ENCODE results near the gene ANK3. TPM values are rescaled to one million over a fixed set of nuclear protein-coding genes. Genes with fewer than 3 reads are reported as not detected.
A peak's percentile ranks its signal among the peaks of the same experiment; 100 is the strongest.
"Not testable (repeated sequence)": the region's sequence is repeated elsewhere in the genome, so short reads cannot be mapped to it uniquely, and the experiment has no call there.

The ANK3 gene
- polyA plus RNA-seq, 4 donors: 9.9 to 81.4 (median 35.5) TPM

DNA sequence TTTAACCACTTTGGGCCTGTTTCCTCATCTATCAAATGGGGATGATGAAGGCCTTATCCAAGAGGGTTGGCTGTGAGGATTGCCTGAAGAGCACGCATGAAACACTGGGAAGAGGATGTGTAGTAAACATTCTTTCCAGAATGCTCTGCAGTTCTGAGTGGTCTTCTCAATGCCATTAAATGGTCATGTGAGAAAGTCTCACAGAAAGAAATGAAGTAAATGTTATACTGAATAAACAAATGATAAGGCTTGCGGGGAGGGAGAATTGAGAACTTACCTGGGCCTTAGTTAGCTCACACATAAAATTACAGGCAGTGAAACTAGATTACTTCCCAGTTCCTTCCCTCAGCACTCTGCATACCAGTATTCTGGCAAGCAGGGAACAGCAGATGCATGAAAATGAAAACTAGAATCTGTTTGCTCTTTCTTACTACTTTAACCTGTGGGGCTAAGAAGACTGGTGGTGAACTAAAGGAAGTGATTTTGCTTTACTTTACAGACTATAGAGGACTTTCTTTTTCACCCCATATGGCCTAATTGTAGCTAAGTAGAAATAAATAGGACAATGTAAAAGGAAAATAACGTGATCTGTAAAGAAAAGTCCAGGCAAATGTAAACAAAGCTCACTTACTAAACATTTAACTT is 348.1 kb downstream of the ANK3 start:
- Histone ChIP-seq H3K4me1 (ENCODE audit: control insufficient read depth in 3 of 3, insufficient read depth in 2 of 3, low read depth in 1 of 3, low read length in 2 of 3) (peaks cover 0 to 4% (median 0%) of the 10 kb centered on the region in 3 donors), H3K27me3 (ENCODE audit: control insufficient read depth in 3 of 3, insufficient read depth in 3 of 3, low read length in 3 of 3) (no peaks in the 10 kb centered on the region), H3K9me3 (ENCODE audit: control insufficient read depth in 2 of 2, insufficient read depth in 1 of 2, low read depth in 1 of 2, low read length in 1 of 2) (no peaks in the 10 kb centered on the region), H3K36me3 (ENCODE audit: control insufficient read depth in 3 of 3, insufficient read depth in 2 of 3, low read depth in 1 of 3, low read length in 3 of 3) (peaks cover 0 to 4% (median 2%) of the 10 kb centered on the region in 3 donors), H3K27ac (ENCODE audit: low read depth in 1 of 3, low read length in 2 of 3) (no peak overlapping the region), H3K4me3 (ENCODE audit: low read depth in 1 of 3, low read length in 3 of 3) (no peak overlapping the region)
- WGBS, 3 donors: 31 to 51% (median 49%) methylated on average over 3 of the region's 3 CpGs
- FAIRE-seq (no peak), DNase-seq (peak in 1 of 2 donors; percentile 8)

DNA sequence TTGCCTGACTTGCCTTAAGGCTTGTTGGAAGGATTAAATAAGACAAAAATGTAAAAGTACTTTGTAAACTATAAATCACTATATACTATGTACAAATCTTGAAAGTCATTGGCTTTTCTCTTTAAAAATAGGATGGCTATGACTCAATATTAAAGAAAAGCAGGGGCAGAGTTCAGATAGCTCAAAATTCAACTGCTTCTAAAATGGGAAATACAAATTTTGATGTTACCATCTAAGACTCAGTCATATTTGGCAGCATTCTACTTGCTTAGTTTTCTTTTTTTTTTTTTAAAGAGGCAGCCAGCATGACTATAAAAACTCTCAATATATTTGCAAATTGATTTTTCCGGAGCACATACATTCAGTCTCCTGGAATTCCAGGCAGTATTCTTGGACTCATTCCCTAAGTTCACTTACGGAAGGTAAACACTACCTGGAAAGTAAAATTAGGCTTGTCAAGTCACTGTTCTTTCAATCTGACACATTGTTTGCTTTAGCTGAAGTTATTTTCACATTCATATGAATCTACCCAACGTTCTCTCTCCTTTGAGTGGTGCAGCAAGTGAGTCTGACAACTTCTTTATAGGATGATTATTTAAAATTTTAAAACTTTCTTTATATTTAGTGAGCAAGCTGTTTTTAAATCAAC is 349.5 kb downstream of the ANK3 start:
- DNase-seq: no peak
- no peak overlapping the region for H3K27ac ChIP-seq (ENCODE audit: low read depth in 1 of 3, low read length in 2 of 3)

DNA sequence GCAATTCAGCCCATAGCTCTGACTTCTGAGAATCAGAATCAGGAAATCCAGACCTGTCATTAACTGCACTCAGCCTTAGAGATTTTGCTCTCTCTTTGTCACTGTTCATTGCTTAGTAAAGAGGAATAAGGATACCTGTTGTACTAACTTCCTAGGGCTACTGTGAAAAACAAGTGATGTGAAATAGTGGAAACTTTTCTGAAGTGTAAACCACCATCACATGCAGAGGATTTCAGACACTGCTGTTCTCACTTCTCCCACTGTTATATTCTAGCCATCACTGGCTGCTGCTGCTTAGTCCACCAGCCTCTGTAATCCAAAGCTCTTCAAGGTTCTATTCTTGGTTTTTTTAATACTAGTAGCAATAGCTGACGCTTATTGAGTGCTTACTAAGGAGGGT is 353.7 kb downstream of the ANK3 start:
- Histone ChIP-seq H3K4me3 (ENCODE audit: low read depth in 1 of 3, low read length in 3 of 3) (no peak overlapping the region), H3K27ac (ENCODE audit: low read depth in 1 of 3, low read length in 2 of 3) (no peak overlapping the region), H3K36me3 (ENCODE audit: control insufficient read depth in 3 of 3, insufficient read depth in 2 of 3, low read depth in 1 of 3, low read length in 3 of 3) (peaks cover 0 to 4% (median 3%) of the 10 kb centered on the region in 3 donors), H3K4me1 (ENCODE audit: control insufficient read depth in 3 of 3, insufficient read depth in 2 of 3, low read depth in 1 of 3, low read length in 2 of 3) (peaks cover 0 to 6% (median 0%) of the 10 kb centered on the region in 3 donors), H3K9me3 (ENCODE audit: control insufficient read depth in 2 of 2, insufficient read depth in 1 of 2, low read depth in 1 of 2, low read length in 1 of 2) (no peaks in the 10 kb centered on the region), H3K27me3 (ENCODE audit: control insufficient read depth in 3 of 3, insufficient read depth in 3 of 3, low read length in 3 of 3) (no peaks in the 10 kb centered on the region)
- WGBS, 3 donors: 79 to 100% (median 94%) methylated on average over 1 of the region's 1 CpG
- FAIRE-seq: no peak
- no peak for DNase-seq

More for the DNA sequence above, 349.5 kb downstream of the ANK3 start:
- no peak for FAIRE-seq
- no peak overlapping the region for H3K4me3 ChIP-seq (ENCODE audit: low read depth in 1 of 3, low read length in 3 of 3)
- no peaks in the 10 kb centered on the region for H3K27me3 ChIP-seq (ENCODE audit: control insufficient read depth in 3 of 3, insufficient read depth in 3 of 3, low read length in 3 of 3)
- peaks cover 0 to 4% (median 0%) of the 10 kb centered on the region in 3 donors for H3K4me1 ChIP-seq (ENCODE audit: control insufficient read depth in 3 of 3, insufficient read depth in 2 of 3, low read depth in 1 of 3, low read length in 2 of 3)
- no peaks in the 10 kb centered on the region for H3K9me3 ChIP-seq (ENCODE audit: control insufficient read depth in 2 of 2, insufficient read depth in 1 of 2, low read depth in 1 of 2, low read length in 1 of 2)
- H3K36me3 ChIP-seq (ENCODE audit: control insufficient read depth in 3 of 3, insufficient read depth in 2 of 3, low read depth in 1 of 3, low read length in 3 of 3): peaks cover 0 to 4% (median 2%) of the 10 kb centered on the region in 3 donors
- 14 to 47% (median 28%) methylated on average over 3 of the region's 3 CpGs for WGBS, 3 donors

DNA sequence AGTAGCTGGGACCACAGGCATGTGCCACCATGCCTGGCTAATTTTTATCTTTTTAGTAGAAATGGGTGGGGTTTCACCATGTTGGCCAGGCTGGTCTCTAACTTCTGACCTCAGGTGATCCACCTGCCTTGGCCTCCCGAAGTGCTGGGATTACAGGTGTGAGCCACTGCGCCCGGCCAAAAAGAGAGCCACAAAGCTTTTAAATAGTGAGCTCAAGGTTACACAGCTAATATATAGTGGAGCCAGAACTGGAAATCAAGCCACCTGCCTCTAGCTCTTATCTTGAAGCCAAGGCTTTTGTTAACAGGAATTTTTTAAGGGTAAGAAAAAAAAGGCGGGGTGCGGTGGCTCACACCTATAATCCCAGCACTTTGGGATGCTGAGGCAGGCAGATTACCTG is 354.3 kb downstream of the ANK3 start:
- H3K4me3 ChIP-seq (ENCODE audit: low read depth in 1 of 3, low read length in 3 of 3); H3K9me3 ChIP-seq (ENCODE audit: control insufficient read depth in 2 of 2, insufficient read depth in 1 of 2, low read depth in 1 of 2, low read length in 1 of 2); FAIRE-seq; H3K27ac ChIP-seq (ENCODE audit: low read depth in 1 of 3, low read length in 2 of 3); DNase-seq; H3K36me3 ChIP-seq (ENCODE audit: control insufficient read depth in 3 of 3, insufficient read depth in 2 of 3, low read depth in 1 of 3, low read length in 3 of 3); H3K27me3 ChIP-seq (ENCODE audit: control insufficient read depth in 3 of 3, insufficient read depth in 3 of 3, low read length in 3 of 3); H3K4me1 ChIP-seq (ENCODE audit: control insufficient read depth in 3 of 3, insufficient read depth in 2 of 3, low read depth in 1 of 3, low read length in 2 of 3): not testable (repeated sequence)
- 22 to 69% (median 40%) methylated on average over 5 of the region's 5 CpGs for WGBS, 3 donors

DNA sequence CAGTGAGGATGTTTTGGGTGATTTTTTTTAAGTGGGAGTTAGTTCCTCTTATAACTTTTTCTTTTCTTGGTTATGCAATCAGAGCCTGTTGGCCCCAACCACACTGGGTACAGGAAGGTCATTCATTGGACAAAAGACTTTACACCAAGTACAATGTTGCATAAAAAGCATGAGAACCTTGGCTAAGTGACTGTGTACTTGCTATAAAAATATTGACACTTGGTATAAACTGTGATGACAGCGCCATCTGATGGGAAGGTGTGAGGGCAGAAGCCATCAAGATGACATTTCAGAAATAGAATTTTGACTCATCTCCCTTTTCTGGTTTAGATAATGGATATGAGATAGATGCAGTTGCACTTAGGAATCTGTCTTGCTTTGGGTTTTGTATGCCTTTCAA is 357.0 kb downstream of the ANK3 start:
- Histone ChIP-seq H3K4me1 (ENCODE audit: control insufficient read depth in 3 of 3, insufficient read depth in 2 of 3, low read depth in 1 of 3, low read length in 2 of 3) (peaks cover 0 to 13% (median 0%) of the 10 kb centered on the region in 3 donors), H3K27me3 (ENCODE audit: control insufficient read depth in 3 of 3, insufficient read depth in 3 of 3, low read length in 3 of 3) (no peaks in the 10 kb centered on the region), H3K9me3 (ENCODE audit: control insufficient read depth in 2 of 2, insufficient read depth in 1 of 2, low read depth in 1 of 2, low read length in 1 of 2) (no peaks in the 10 kb centered on the region), H3K27ac (ENCODE audit: low read depth in 1 of 3, low read length in 2 of 3) (no peak overlapping the region), H3K36me3 (ENCODE audit: control insufficient read depth in 3 of 3, insufficient read depth in 2 of 3, low read depth in 1 of 3, low read length in 3 of 3) (peaks cover 0 to 3% (median 0%) of the 10 kb centered on the region in 3 donors), H3K4me3 (ENCODE audit: low read depth in 1 of 3, low read length in 3 of 3) (no peak overlapping the region)
- DNase-seq (peak; percentile 62 to 64), FAIRE-seq (no peak)
- 9 to 40% (median 23%) methylated on average over 1 of the region's 1 CpG for WGBS, 3 donors

DNA sequence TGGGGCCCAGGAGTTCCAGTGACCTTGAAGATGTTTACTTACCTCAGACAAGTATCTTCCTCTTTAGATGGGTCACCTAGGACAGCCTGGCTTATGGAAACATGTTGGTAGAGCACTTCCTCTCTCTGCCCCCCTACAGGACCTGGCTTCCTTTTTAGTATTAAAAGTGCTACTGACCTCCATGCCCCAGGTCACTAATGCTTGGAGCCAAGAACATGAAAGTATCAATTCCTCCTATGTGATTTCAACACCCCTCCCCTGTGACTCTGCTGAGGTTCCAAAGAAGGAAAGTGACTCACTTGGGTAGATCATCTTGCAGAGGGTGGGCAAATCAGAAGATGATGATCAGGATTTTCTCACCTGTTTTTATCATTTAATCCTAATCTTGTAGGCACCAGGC is 358.0 kb downstream of the ANK3 start:
- H3K4me3 ChIP-seq (ENCODE audit: low read depth in 1 of 3, low read length in 3 of 3): no peak overlapping the region
- H3K4me1 ChIP-seq (ENCODE audit: control insufficient read depth in 3 of 3, insufficient read depth in 2 of 3, low read depth in 1 of 3, low read length in 2 of 3): peaks cover 0 to 13% (median 0%) of the 10 kb centered on the region in 3 donors
- H3K36me3 ChIP-seq (ENCODE audit: control insufficient read depth in 3 of 3, insufficient read depth in 2 of 3, low read depth in 1 of 3, low read length in 3 of 3): peaks cover 0 to 3% (median 0%) of the 10 kb centered on the region in 3 donors
- H3K27me3 ChIP-seq (ENCODE audit: control insufficient read depth in 3 of 3, insufficient read depth in 3 of 3, low read length in 3 of 3): no peaks in the 10 kb centered on the region
- no peaks in the 10 kb centered on the region for H3K9me3 ChIP-seq (ENCODE audit: control insufficient read depth in 2 of 2, insufficient read depth in 1 of 2, low read depth in 1 of 2, low read length in 1 of 2)
- FAIRE-seq (no peak), DNase-seq (no peak)
- H3K27ac ChIP-seq (ENCODE audit: low read depth in 1 of 3, low read length in 2 of 3): no peak overlapping the region

DNA sequence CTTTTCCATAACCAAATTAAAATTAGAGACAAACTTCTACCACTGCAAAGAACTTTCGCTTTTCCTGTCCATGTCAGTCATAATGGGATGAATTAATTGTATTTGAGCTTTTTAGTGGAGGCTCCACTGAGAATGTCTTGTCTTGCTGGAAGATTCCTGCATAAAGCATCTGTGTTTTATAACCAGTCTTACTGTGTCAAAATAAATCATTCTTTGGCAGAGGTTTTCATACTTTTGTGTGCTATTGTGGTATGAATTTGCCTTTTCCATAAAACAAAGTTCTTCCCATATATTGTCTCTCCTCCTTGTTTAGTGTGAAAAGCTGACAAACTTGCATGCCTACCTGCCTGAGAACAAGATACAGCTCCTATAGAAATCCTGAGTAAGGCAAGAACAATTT is 358.5 kb downstream of the ANK3 start:
- Histone ChIP-seq H3K27ac (ENCODE audit: low read depth in 1 of 3, low read length in 2 of 3) (no peak overlapping the region), H3K4me3 (ENCODE audit: low read depth in 1 of 3, low read length in 3 of 3) (no peak overlapping the region), H3K27me3 (ENCODE audit: control insufficient read depth in 3 of 3, insufficient read depth in 3 of 3, low read length in 3 of 3) (no peaks in the 10 kb centered on the region), H3K9me3 (ENCODE audit: control insufficient read depth in 2 of 2, insufficient read depth in 1 of 2, low read depth in 1 of 2, low read length in 1 of 2) (no peaks in the 10 kb centered on the region), H3K4me1 (ENCODE audit: control insufficient read depth in 3 of 3, insufficient read depth in 2 of 3, low read depth in 1 of 3, low read length in 2 of 3) (peaks cover 0 to 13% (median 0%) of the 10 kb centered on the region in 3 donors), H3K36me3 (ENCODE audit: control insufficient read depth in 3 of 3, insufficient read depth in 2 of 3, low read depth in 1 of 3, low read length in 3 of 3) (peaks cover 0 to 3% (median 0%) of the 10 kb centered on the region in 3 donors)
- 81 to 100% (median 90%) methylated on average over 1 of the region's 1 CpG for WGBS, 3 donors
- no peak for DNase-seq
- no peak for FAIRE-seq

DNA sequence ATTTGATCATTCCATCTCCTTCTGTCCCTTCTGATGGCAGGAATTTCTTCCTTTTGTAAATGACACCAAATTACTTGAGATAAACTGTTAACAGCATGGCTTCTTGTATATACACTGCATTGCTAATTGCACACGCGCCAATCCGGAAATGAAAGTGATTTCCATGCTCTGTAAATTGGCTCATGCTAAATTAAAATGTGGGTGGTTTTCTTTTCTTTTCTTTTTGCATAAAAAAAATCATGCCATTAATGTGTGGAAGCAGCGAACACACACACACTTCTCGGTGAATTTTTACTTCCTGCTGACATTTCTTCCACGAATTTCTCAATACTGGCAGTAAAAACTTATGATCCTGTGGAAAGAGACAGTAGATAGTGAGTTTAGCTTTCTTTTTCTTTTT is 360.2 kb downstream of the ANK3 start:
- no peak for FAIRE-seq

More for the DNA sequence above, 360.2 kb downstream of the ANK3 start:
- 47 to 72% (median 66%) methylated on average over 6 of the region's 6 CpGs for WGBS, 3 donors
- peaks cover 0 to 13% (median 0%) of the 10 kb centered on the region in 3 donors for H3K4me1 ChIP-seq (ENCODE audit: control insufficient read depth in 3 of 3, insufficient read depth in 2 of 3, low read depth in 1 of 3, low read length in 2 of 3)
- peak in 1 of 2 donors; percentile 44 for DNase-seq
- no peak overlapping the region for H3K4me3 ChIP-seq (ENCODE audit: low read depth in 1 of 3, low read length in 3 of 3)
- H3K36me3 ChIP-seq (ENCODE audit: control insufficient read depth in 3 of 3, insufficient read depth in 2 of 3, low read depth in 1 of 3, low read length in 3 of 3): peaks cover 0 to 3% (median 0%) of the 10 kb centered on the region in 3 donors
- H3K9me3 ChIP-seq (ENCODE audit: control insufficient read depth in 2 of 2, insufficient read depth in 1 of 2, low read depth in 1 of 2, low read length in 1 of 2): no peaks in the 10 kb centered on the region
- H3K27ac ChIP-seq (ENCODE audit: low read depth in 1 of 3, low read length in 2 of 3): no peak overlapping the region
- no peaks in the 10 kb centered on the region for H3K27me3 ChIP-seq (ENCODE audit: control insufficient read depth in 3 of 3, insufficient read depth in 3 of 3, low read length in 3 of 3)

Measured in small intestine (tissue), 7 donors.